SK-N-SH (cell line): ENCODE measurements around the gene SPIB. TPM values are rescaled to one million over a fixed set of nuclear protein-coding genes. Genes with fewer than 3 reads are reported as not detected.
"Not testable (repeated sequence)": the region's sequence is repeated elsewhere in the genome, so short reads cannot be mapped to it uniquely, and the experiment has no call there.

Source experiments
- CTCF ChIA-PET: fragments of 300-600, 350-600 bp; formaldehyde crosslinking; extraction: SDS; loops from one replicate; lab custom pipeline; 2021; lab: Yijun Ruan, JAX
- POLR2A ChIA-PET: fragments of 350-600 bp; sonication (Branson Sonifier 250); formaldehyde crosslinking; extraction: SDS; loops from one replicate; lab custom pipeline; 2020; ENCODE audit warnings: antibody characterized with exemption, inconsistent platforms; lab: Yijun Ruan, JAX
- DNase-seq: peaks from one replicate; pipeline ENCODE4 v3.0.0; 2012
- H2AFZ ChIP-seq: fragments of 200-600 bp; sonication (generic); 2 replicates; pipeline ENCODE4 v1.8.1; 2016; ENCODE audit warnings: antibody characterized with exemption, mild to moderate bottlenecking, low read depth
- H3F3A ChIP-seq: fragments of 200-600 bp; sonication (generic); replicated peaks from 2 replicates; pipeline ENCODE3; 2016; ENCODE audit warnings: antibody characterized with exemption, mild to moderate bottlenecking; ENCODE audit not compliant: insufficient read depth
- H3K27ac ChIP-seq, 2 experiments: fragments of 200-500 bp in 1 of 2; fragments of 200-600 bp in 1 of 2; sonication (Bioruptor generic) in 1 of 2; sonication (generic), shearing (Covaris generic) in 1 of 2; 2 replicates each; pipeline versions ENCODE4 v1.5.1 to v1.6.1; 2014 to 2016; ENCODE audit warnings: low read depth in 2 of 2, inconsistent platforms in 1 of 2, low read length in 1 of 2, mild to moderate bottlenecking in 1 of 2, mixed read lengths in 1 of 2
- H3K27me3 ChIP-seq: fragments of 200-600 bp; sonication (generic), shearing (Covaris generic); 2 replicates; pipeline ENCODE4 v1.6.1; 2016; ENCODE audit warnings: mixed run types; ENCODE audit not compliant: insufficient read depth
- H3K36me3 ChIP-seq, 2 experiments: fragments of 200-500 bp in 1 of 2; fragments of 200-600 bp in 1 of 2; sonication (Bioruptor generic) in 1 of 2; sonication (generic) in 1 of 2; replicated peaks in 1 of 2; 2 replicates each; pipeline versions ENCODE3 to v1.5.1; 2014 to 2016; ENCODE audit warnings: low read length in 1 of 2, mild to moderate bottlenecking in 1 of 2; ENCODE audit not compliant: insufficient read depth in 2 of 2, control insufficient read depth in 1 of 2
- H3K4me1 ChIP-seq, 2 experiments: fragments of 200-500 bp in 1 of 2; fragments of 200-600 bp in 1 of 2; sonication (Bioruptor generic) in 1 of 2; sonication (generic), shearing (Covaris generic) in 1 of 2; 2 replicates each; pipeline versions ENCODE4 v1.5.1 to v1.6.1; 2014 to 2016; ENCODE audit warnings: low read depth in 1 of 2, low read length in 1 of 2, mixed run types in 1 of 2; ENCODE audit not compliant: insufficient read depth in 2 of 2, control insufficient read depth in 1 of 2
- H3K4me2 ChIP-seq: fragments of 200-600 bp; sonication (generic), shearing (Covaris generic); 2 replicates; pipeline ENCODE4 v1.6.1; 2017; ENCODE audit warnings: mixed run types
- H3K4me3 ChIP-seq, 2 experiments: fragments of 200-500 bp in 1 of 2; fragments of 200-600 bp in 1 of 2; sonication (Bioruptor generic) in 1 of 2; sonication (generic), shearing (Covaris generic) in 1 of 2; 2 replicates each; pipeline versions ENCODE4 v1.5.1 to v1.8.1; 2014 to 2016; ENCODE audit warnings: low read depth in 2 of 2, inconsistent platforms in 1 of 2, low read length in 1 of 2, mild to moderate bottlenecking in 1 of 2, mixed read lengths in 1 of 2, moderate library complexity in 1 of 2
- H3K79me2 ChIP-seq: fragments of 200-600 bp; sonication (generic); 2 replicates; pipeline ENCODE4 v1.8.1; 2017; ENCODE audit warnings: mild to moderate bottlenecking; ENCODE audit not compliant: insufficient read depth
- H3K9ac ChIP-seq: fragments of 200-600 bp; sonication (generic); 2 replicates; pipeline ENCODE4 v1.6.1; 2017; ENCODE audit warnings: mixed run types
- H3K9me2 ChIP-seq: fragments of 200-600 bp; sonication (generic); 2 replicates; pipeline ENCODE4 v1.6.1; 2017; ENCODE audit warnings: mixed run types
- H3K9me3 ChIP-seq: fragments of 200-600 bp; sonication (generic); 2 replicates; pipeline ENCODE4 v1.6.1; 2017; ENCODE audit warnings: mixed run types, mild to moderate bottlenecking, moderate library complexity
- H4K20me1 ChIP-seq: fragments of 200-600 bp; sonication (generic); 2 replicates; pipeline ENCODE4 v1.6.1; 2017; ENCODE audit warnings: mild to moderate bottlenecking, mixed run types; ENCODE audit not compliant: insufficient read depth
- EZH2phosphoT487 ChIP-seq: fragments of 200-600 bp; sonication (generic); IDR thresholded peaks from 2 replicates; pipeline ENCODE4 v1.6.1; 2017; ENCODE audit warnings: low read depth, mixed run types, mild to moderate bottlenecking, antibody characterized with exemption, moderate library complexity, borderline replicate concordance
- FOXJ3 ChIP-seq: sonication (generic); formaldehyde crosslinking; IDR thresholded peaks from 2 replicates; pipeline ENCODE4 v1.5.1; 2020; ENCODE audit warnings: mild to moderate bottlenecking, missing genetic modification reagents
- FOXM1 ChIP-seq: IDR thresholded peaks from 2 replicates; pipeline ENCODE4 v1.4.0; 2012; ENCODE audit warnings: low read depth, mild to moderate bottlenecking
- GATA2 ChIP-seq: sonication (generic); formaldehyde crosslinking; IDR thresholded peaks from 2 replicates; pipeline ENCODE4 v1.5.0; 2020; ENCODE audit warnings: mild to moderate bottlenecking, missing genetic modification reagents
- JUND ChIP-seq: IDR thresholded peaks from 2 replicates; pipeline ENCODE4 v1.4.0; 2012
- MXI1 ChIP-seq: IDR thresholded peaks from 2 replicates; pipeline ENCODE4 v1.6.1; 2012; ENCODE audit warnings: mild to moderate bottlenecking, low read depth, low read length, improper control_type of control experiment
- NFIC ChIP-seq: IDR thresholded peaks from 2 replicates; pipeline ENCODE4 v1.4.0; 2012; ENCODE audit warnings: borderline replicate concordance
- RCOR1 ChIP-seq: fragments of 150-350 bp; IDR thresholded peaks from 2 replicates; pipeline ENCODE4 v1.6.1; 2017; ENCODE audit warnings: antibody characterized with exemption, low read length
- RFX5 ChIP-seq: IDR thresholded peaks from 2 replicates; pipeline ENCODE4 v1.6.1; 2012; ENCODE audit warnings: mild to moderate bottlenecking, improper control_type of control experiment, low read length
- RXRA ChIP-seq: IDR thresholded peaks from 2 replicates; pipeline ENCODE4 v1.4.0; 2012; ENCODE audit warnings: low read depth, mild to moderate bottlenecking, borderline replicate concordance
- SMC3 ChIP-seq: IDR thresholded peaks from 2 replicates; pipeline ENCODE4 v1.6.1; 2012; ENCODE audit warnings: low read depth, low read length, improper control_type of control experiment
- TAF1 ChIP-seq: IDR thresholded peaks from 2 replicates; pipeline ENCODE4 v1.6.1; 2012; ENCODE audit warnings: low read depth, mild to moderate bottlenecking, low read length, moderate library complexity, borderline replicate concordance
- TEAD4 ChIP-seq: IDR thresholded peaks from 2 replicates; pipeline ENCODE4 v1.4.0; 2012; ENCODE audit warnings: mild to moderate bottlenecking, borderline replicate concordance; ENCODE audit not compliant: insufficient read depth
- USF2 ChIP-seq: fragments of 150-350 bp; IDR thresholded peaks from 2 replicates; pipeline ENCODE4 v1.6.1; 2017; ENCODE audit warnings: antibody characterized with exemption, low read length, low read depth, borderline replicate concordance
- YY1 ChIP-seq: IDR thresholded peaks from 2 replicates; pipeline ENCODE4 v1.4.0; 2012; ENCODE audit warnings: low read depth, mild to moderate bottlenecking
- WGBS: methylation state at CpG from one replicate; pipeline ENCODE4 v1.1.6; 2017; ENCODE audit warnings: low lambda C conversion rate; 5-methylcytosine and 5-hydroxymethylcytosine counted together
- polyA plus RNA-seq, 3 experiments: library from polyadenylated mRNA; depleted of rRNA; stranded (reverse); fragments of >200 nt; gene quantifications; 2 replicates each; pipeline ENCODE4 v1.2.3, GENCODE V29; 2012
- TF ChIP-seq, protein P1 (sequence below): IDR thresholded peaks from 2 replicates; pipeline ENCODE4 v1.6.1; 2012; ENCODE audit warnings: mild to moderate bottlenecking, low read depth, low read length, moderate library complexity

The SPIB gene
- polyA plus RNA-seq, 1 of the 3 experiments (the other 2 are of a cell fraction): not detected

- H4K20me1 ChIP-seq: no peaks in the 10 kb centered on the region
- no peaks in the 10 kb centered on the region for H3K9me3 ChIP-seq
- ChIA-PET POLR2A (interaction anchor here (0.7 kb wide), 1 partner anchor 35 kb away, joined by 4 read pairs; no protein-coding TSS in a partner anchor), CTCF (interaction anchor here (1.0 to 8.3 kb wide), 3 partner anchors 17 to 100 kb away, joined by 3 to 80 read pairs (median 6); no protein-coding TSS in a partner anchor)
- H3K9me2 ChIP-seq: no peaks in the 10 kb centered on the region
- 75% methylated on average over 18 of the region's 18 CpGs for WGBS
- H3K79me2 ChIP-seq: no peaks in the 10 kb centered on the region
- no peak overlapping the region for H3K27ac ChIP-seq
- no peak overlapping the region for H3K9ac ChIP-seq
- H3K4me1 ChIP-seq: no peaks in the 10 kb centered on the region; a peak in 1 of 4 replicates
- no peaks in the 10 kb centered on the region for H3K36me3 ChIP-seq
- no peaks in the 10 kb centered on the region for H3K27me3 ChIP-seq
- H3K4me3 ChIP-seq: no peak overlapping the region
- H3K4me2 ChIP-seq: no peak overlapping the region
- no peak for TF ChIP-seq FOXJ3 (CRISPR knock-in tag)
- TF ChIP-seq SMC3: no peak
- no peak for TF ChIP-seq MXI1
- TF ChIP-seq FOXM1: no peak
- no peak for TF ChIP-seq USF2
- no peak for TF ChIP-seq GATA2 (CRISPR knock-in tag)
- TF ChIP-seq RFX5: no peak
- TF ChIP-seq NFIC: no peak
- TF ChIP-seq, protein P1, sequence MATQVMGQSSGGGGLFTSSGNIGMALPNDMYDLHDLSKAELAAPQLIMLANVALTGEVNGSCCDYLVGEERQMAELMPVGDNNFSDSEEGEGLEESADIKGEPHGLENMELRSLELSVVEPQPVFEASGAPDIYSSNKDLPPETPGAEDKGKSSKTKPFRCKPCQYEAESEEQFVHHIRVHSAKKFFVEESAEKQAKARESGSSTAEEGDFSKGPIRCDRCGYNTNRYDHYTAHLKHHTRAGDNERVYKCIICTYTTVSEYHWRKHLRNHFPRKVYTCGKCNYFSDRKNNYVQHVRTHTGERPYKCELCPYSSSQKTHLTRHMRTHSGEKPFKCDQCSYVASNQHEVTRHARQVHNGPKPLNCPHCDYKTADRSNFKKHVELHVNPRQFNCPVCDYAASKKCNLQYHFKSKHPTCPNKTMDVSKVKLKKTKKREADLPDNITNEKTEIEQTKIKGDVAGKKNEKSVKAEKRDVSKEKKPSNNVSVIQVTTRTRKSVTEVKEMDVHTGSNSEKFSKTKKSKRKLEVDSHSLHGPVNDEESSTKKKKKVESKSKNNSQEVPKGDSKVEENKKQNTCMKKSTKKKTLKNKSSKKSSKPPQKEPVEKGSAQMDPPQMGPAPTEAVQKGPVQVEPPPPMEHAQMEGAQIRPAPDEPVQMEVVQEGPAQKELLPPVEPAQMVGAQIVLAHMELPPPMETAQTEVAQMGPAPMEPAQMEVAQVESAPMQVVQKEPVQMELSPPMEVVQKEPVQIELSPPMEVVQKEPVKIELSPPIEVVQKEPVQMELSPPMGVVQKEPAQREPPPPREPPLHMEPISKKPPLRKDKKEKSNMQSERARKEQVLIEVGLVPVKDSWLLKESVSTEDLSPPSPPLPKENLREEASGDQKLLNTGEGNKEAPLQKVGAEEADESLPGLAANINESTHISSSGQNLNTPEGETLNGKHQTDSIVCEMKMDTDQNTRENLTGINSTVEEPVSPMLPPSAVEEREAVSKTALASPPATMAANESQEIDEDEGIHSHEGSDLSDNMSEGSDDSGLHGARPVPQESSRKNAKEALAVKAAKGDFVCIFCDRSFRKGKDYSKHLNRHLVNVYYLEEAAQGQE: no peak
- no peak for DNase-seq
- no peak overlapping the region for H2AFZ ChIP-seq
- peaks cover 10% of the 10 kb centered on the region for H3F3A ChIP-seq
Observed at GRCh38 chr19:50467566-50467965, 48.8 kb downstream of the SPIB start.

DNA sequence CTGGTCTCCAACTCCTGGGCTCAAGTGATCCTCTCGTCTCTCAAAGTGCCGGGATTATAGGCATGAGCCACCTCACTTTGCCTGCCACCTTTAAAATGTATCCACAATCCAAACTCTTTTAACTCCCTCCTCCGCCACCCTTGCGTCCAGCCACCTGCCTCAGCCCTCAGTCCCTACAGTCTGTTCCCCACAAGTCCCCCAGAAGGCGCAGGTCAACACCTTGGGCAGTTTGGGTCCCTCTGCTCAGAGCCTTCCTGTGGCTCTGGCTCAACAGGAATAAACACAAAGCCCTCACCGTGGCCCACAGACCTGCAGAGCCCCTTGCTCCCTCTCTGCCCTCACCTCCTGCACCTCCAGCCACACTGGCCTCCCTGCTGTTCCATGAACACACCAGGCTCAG lies 50.1 kb downstream of the SPIB start:
- no peaks in the 10 kb centered on the region for H3K9me2 ChIP-seq
- no peaks in the 10 kb centered on the region for H4K20me1 ChIP-seq
- no peak overlapping the region for H3K9ac ChIP-seq
- TF ChIP-seq RXRA: no peak
- no peak for TF ChIP-seq RCOR1
- TF ChIP-seq EZH2phosphoT487: no peak
- TF ChIP-seq SMC3: no peak
- TF ChIP-seq, protein P1: no peak
- no peak for TF ChIP-seq YY1
- TF ChIP-seq TEAD4: no peak
- no peak for TF ChIP-seq TAF1
- TF ChIP-seq JUND: no peak
- H3K27ac ChIP-seq: no peak overlapping the region
- no peak overlapping the region for H2AFZ ChIP-seq
- no peak overlapping the region for H3K4me3 ChIP-seq
- 60% methylated on average over 6 of the region's 6 CpGs for WGBS
- peaks cover 15% of the 10 kb centered on the region for H3F3A ChIP-seq
- H3K36me3 ChIP-seq: no peaks in the 10 kb centered on the region
- CTCF ChIA-PET: interaction anchor here (1.6 kb wide), 1 partner anchor 8 kb away, joined by 4 read pairs; no protein-coding TSS in a partner anchor
- no peak overlapping the region for H3K4me2 ChIP-seq
- H3K4me1 ChIP-seq: no peaks in the 10 kb centered on the region; a peak in 1 of 4 replicates
- no peak for DNase-seq
- POLR2A ChIA-PET: no interaction called here
- H3K9me3 ChIP-seq: no peaks in the 10 kb centered on the region
- H3K27me3 ChIP-seq: no peaks in the 10 kb centered on the region
- H3K79me2 ChIP-seq: no peaks in the 10 kb centered on the region

DNA sequence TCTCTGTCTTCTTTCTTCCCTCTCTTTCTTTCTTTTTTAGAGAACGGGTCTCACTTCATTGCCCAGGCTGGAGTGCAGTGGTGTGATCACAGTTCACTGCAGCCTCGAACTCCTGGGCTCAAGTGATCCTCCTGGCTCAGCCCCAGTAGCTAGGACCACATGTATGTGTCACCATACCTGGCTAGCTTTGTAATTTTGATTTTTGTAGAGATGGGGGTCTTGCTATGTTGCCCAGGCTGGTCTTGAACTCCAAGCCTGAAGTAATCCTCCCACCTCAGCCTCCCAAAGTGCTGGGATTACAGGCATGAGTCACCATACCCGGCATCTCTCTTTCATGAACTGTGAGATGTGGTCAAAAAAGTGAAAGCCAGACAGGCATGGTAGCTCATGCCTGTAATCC lies 54.6 kb downstream of the SPIB start:
- H3K9me3 ChIP-seq, POLR2A ChIA-PET, H3K4me1 ChIP-seq, H3K4me3 ChIP-seq, H3K9me2 ChIP-seq, H3K4me2 ChIP-seq, H4K20me1 ChIP-seq, H2AFZ ChIP-seq, H3K36me3 ChIP-seq, DNase-seq, H3K27ac ChIP-seq, H3K9ac ChIP-seq, H3K27me3 ChIP-seq: not testable (repeated sequence)
- peaks cover 15% of the 10 kb centered on the region for H3F3A ChIP-seq
- CTCF ChIA-PET: interaction anchor here (1.9 kb wide), 1 partner anchor 12 kb away, joined by 7 read pairs; no protein-coding TSS in a partner anchor
- peaks cover 13% of the 10 kb centered on the region for H3K79me2 ChIP-seq
- WGBS: 10% methylated on average over 3 of the region's 3 CpGs
